ENCODE measurements around the gene UMPS. TPM values are rescaled to one million over a fixed set of nuclear protein-coding genes. Genes with fewer than 3 reads are reported as not detected.
"Not testable (repeated sequence)": the region's sequence is repeated elsewhere in the genome, so short reads cannot be mapped to it uniquely, and the experiment has no call there.

UMPS gene
- total RNA-seq, 1 donor from 2014 or later = 50.3 TPM

DNA sequence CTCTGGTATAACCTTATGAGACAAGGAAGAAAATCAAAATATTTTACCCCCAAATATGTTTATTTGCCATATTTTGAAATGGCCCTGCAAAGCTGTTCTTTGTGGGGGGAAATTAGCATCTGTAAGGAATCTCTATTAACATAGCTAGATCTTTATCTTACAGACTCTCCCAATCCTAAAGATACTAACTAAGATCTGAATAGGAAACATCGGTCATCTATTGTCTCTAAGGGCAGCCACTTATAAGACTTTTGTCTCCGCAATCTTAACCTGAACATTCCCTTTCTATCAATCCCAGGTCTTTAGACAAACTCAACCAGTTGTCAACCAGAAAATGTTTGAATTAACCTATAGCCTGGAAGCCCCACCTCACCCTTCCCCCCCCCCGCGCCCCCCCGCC, 21.2 kb downstream of the UMPS start:
- peaks cover 21% of the 10 kb centered on the region for H3K27me3 Mint-ChIP-seq

DNA sequence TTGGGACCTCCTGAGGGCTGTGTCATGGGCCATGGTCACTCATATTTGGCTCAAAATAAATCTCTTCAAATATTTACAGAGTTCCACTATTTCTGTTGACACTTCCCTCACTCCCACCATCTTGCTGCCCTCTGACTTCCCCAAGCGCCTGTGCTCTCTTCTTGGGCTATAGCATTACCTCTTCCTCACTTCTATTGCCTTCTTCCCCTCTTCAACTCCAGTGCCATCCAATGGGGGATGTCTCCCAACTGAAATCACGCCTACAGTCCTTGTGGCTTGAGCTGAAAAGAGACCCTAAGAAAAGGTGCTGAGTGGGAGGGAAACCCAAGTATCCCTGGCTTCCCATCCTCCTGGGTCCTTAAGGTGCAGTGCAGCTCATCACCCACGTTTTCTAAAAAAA, 21.8 kb downstream of the UMPS start:
- H3K4me1 Mint-ChIP-seq (ENCODE audit: low read depth) = peaks cover 3% of the 10 kb centered on the region
- H3K27ac Mint-ChIP-seq = peak overlapping the region; percentile 8

More for the DNA sequence above, 21.2 kb downstream of the UMPS start:
- Mint-ChIP-seq H3K4me1 (ENCODE audit: low read depth) (peaks cover 3% of the 10 kb centered on the region), H3K4me3 (ENCODE audit: low read depth) (no peak overlapping the region), H3K9me3 (ENCODE audit: low read depth) (peaks cover 3% of the 10 kb centered on the region), H3K27ac (no peak overlapping the region), H3K36me3 (ENCODE audit: insufficient read depth) (no peaks in the 10 kb centered on the region)
- DNase-seq (ENCODE audit: low spot score, unreplicated experiment) = no peak
- TF ChIP-seq, protein P1, sequence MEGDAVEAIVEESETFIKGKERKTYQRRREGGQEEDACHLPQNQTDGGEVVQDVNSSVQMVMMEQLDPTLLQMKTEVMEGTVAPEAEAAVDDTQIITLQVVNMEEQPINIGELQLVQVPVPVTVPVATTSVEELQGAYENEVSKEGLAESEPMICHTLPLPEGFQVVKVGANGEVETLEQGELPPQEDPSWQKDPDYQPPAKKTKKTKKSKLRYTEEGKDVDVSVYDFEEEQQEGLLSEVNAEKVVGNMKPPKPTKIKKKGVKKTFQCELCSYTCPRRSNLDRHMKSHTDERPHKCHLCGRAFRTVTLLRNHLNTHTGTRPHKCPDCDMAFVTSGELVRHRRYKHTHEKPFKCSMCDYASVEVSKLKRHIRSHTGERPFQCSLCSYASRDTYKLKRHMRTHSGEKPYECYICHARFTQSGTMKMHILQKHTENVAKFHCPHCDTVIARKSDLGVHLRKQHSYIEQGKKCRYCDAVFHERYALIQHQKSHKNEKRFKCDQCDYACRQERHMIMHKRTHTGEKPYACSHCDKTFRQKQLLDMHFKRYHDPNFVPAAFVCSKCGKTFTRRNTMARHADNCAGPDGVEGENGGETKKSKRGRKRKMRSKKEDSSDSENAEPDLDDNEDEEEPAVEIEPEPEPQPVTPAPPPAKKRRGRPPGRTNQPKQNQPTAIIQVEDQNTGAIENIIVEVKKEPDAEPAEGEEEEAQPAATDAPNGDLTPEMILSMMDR (IDR thresholded peaks at IDR 0.05; ENCODE audit: unreplicated experiment) = no peak

DNA sequence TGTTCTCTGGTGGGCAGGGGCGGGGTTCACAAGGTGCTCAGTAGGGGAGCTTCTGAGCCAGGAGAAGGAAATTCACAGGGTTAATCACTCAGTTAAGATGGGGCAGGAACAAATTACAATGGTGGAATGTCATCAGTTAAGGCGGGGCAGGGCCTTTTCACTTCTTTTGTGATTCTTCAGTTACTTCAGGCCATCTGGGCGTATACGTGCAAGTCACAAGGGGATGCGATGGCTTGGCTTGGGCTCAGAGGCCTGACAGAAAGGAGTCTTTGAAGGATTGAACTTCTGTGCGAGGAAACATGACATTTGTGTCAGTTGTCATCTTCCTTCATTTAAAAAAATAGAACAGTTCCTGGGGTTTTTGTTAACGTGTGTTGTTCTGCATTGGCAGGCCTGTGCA, 27.7 kb downstream of the UMPS start:
- not testable (repeated sequence) for H3K36me3 Mint-ChIP-seq (ENCODE audit: insufficient read depth); H3K27ac Mint-ChIP-seq; H3K9me3 Mint-ChIP-seq (ENCODE audit: low read depth); DNase-seq (ENCODE audit: low spot score, unreplicated experiment); H3K4me3 Mint-ChIP-seq (ENCODE audit: low read depth)
- Mint-ChIP-seq H3K4me1 (ENCODE audit: low read depth) (peaks cover 12% of the 10 kb centered on the region), H3K27me3 (peaks cover 48% of the 10 kb centered on the region)

More for the DNA sequence above, 21.8 kb downstream of the UMPS start:
- peaks cover 3% of the 10 kb centered on the region for H3K9me3 Mint-ChIP-seq (ENCODE audit: low read depth)
- DNase-seq (ENCODE audit: low spot score, unreplicated experiment) = no peak
- H3K36me3 Mint-ChIP-seq (ENCODE audit: insufficient read depth) = no peaks in the 10 kb centered on the region
- no peak overlapping the region for H3K4me3 Mint-ChIP-seq (ENCODE audit: low read depth)
- TF ChIP-seq, protein P1 (IDR thresholded peaks at IDR 0.05; ENCODE audit: unreplicated experiment) = no peak
- H3K27me3 Mint-ChIP-seq = peaks cover 26% of the 10 kb centered on the region

DNA sequence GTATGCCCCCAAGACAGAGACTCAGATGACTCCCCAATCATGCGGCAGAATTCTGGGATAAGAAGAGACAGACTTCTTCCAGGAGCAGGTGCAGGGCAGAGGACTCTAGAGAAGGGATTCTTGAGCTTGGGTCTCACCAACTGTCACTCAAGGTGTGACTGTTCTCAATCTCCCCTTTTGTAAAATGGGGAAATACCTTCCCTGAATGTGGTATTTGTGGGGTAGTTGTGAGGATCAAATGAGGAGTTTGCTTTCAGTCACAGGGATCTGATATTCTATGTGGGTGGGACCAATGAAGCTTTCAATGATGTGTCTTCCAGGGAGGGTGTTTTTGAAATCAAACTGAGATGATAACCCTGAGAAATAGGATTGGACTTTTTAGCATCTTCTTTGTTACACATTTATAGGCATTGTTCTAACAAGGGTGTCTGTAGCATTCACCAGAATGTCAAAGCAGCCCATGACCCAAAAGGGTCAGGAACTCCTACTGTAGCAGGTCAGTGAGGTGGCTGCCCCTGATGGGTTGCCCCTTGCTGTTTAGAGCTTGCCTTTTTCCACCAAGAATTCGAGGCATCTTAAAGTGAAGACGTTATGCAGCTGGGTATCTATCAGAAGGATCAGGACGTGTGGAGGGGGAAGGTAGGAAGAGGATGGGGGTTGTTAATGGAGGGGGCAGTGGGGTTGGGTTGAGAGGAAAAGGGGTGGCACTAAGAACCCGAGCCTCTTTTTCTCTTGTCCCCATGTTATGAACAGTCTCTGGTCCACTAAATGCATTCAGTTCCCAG, 28.8 kb downstream of the UMPS start:
- TF ChIP-seq, protein P1 (IDR thresholded peaks at IDR 0.05; ENCODE audit: unreplicated experiment) = no peak
- Mint-ChIP-seq H3K36me3 (ENCODE audit: insufficient read depth) (peaks cover 3% of the 10 kb centered on the region), H3K27ac (no peak overlapping the region), H3K4me1 (ENCODE audit: low read depth) (peaks cover 10% of the 10 kb centered on the region), H3K27me3 (peaks cover 48% of the 10 kb centered on the region), H3K4me3 (ENCODE audit: low read depth) (no peak overlapping the region), H3K9me3 (ENCODE audit: low read depth) (no peaks in the 10 kb centered on the region)
- no peak for DNase-seq (ENCODE audit: low spot score, unreplicated experiment)

DNA sequence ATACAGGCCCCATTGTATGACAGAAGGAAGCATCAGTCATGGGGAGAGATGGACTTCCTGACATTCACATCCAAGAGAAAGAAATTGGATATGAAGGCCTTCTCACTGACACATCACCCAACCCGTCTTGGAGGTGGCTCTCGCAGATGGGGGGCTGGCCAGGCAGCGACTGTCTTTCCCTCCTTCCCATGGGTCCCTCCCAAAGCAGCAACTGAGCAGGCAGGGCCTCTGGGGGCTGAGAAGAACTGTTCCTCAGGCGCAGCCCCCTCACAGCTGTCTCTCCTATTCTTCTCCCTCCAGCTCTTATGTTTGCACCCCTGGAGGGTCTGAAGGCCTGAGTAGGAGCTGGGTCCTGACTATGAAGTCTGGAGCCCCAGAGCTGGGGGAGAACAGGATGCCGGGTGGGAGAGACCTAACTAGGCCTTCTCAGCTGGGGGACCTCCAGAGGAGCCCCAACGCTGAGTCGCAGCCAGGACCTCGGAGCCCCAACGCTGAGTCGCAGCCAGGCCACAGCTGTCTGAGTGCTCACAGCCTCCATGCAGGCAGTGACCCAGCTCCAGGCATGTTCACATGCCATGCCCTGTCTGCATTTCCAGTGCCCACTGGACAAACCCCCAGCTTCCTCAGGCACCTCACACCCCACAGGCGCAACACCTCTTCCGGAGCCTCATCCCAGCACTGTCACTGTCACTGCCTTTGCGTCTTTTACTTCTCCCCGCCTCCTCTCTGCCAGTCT, 29.6 kb downstream of the UMPS start:
- TF ChIP-seq, protein P1 (IDR thresholded peaks at IDR 0.05; ENCODE audit: unreplicated experiment) = no peak
- Mint-ChIP-seq H3K27me3 (peaks cover 44% of the 10 kb centered on the region), H3K4me3 (ENCODE audit: low read depth) (no peak overlapping the region), H3K36me3 (ENCODE audit: insufficient read depth) (peaks cover 3% of the 10 kb centered on the region), H3K27ac (no peak overlapping the region), H3K9me3 (ENCODE audit: low read depth) (no peaks in the 10 kb centered on the region), H3K4me1 (ENCODE audit: low read depth) (peaks cover 10% of the 10 kb centered on the region)
- DNase-seq (ENCODE audit: low spot score, unreplicated experiment) = no peak

Data from progenitor cell of endocrine pancreas (in vitro differentiated cells).